Embryonic facial prominence (tissue), 1 donor: ENCODE results near the gene TTI1.

Source experiments
- DNase-seq: peaks from one replicate; pipeline ENCODE4 v3.0.0-alpha.2; 2016; ENCODE audit errors: extremely low spot score

The TTI1 gene

DNA sequence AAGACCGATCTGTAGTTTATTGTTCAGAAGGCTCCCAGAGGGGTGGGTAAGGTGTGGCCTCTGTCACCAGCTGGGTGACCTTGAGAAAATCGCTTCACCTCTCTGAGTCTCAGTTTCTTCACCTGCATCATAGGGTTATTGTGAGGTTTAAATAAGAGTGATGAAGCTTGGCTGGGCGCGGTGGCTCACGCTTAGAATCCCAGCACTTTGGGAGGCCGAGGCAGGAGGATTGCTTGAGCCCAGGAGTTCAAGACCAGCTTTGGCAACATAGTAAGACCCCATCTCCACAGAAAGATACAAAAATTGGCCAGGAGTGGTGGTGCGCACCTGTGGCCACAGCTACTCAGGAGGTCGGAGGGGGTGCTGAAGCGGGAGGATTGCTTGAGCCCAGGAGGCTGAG, 94.3 kb downstream of the TTI1 start:
- no peak for DNase-seq

DNA sequence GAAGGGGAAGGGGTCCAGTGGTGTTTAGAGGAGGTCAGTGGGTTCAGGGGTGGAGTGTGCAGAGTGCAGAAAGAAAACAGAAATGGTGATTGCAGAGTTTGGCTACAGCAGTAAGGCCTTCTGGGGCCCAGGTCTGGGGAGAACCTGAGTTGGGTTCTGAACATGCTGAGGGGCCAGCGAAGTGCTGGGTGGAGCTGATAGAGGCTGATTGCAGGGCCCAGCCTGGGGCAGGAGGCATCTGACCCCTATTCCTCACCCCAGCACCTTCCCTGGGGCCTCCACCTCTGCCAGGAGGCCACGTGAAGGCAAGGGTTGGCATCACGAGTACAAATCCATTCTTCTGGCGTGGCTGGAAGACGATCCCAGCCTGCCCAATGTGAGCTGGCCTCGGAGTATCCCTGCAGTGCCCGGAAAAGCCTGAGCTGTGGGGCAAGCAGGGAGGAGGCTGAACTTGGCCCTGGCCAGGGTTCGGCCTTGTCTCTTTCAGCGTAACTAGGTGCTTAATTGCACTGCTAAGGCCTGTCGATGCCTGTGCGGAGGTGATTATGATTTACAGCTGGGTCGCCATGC, 95.0 kb downstream of the TTI1 start:
- no peak for DNase-seq

GRCh38 chr20:37937686-37938085, 95.6 kb downstream of the TTI1 start:
- no peak for DNase-seq

DNA sequence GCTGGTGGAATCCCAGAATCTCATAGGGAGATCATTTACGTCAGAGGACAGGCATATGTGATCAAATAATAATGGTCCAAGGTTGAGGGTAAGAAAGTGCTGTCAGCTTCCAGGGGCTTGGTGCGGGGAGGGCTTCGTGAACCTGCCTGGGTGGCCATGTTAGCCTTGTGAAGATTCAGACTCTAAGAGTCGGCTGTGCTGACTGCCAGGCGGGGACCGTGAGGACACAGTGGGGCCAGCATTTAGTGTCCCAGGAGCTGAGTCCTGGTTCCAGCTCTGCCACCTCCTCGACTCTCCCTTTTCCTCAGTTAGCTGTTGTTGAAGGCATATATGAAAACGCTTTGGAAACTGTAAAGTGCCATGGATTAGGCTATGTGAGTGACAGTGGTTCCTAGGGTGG, 96.8 kb downstream of the TTI1 start:
- no peak for DNase-seq

DNA sequence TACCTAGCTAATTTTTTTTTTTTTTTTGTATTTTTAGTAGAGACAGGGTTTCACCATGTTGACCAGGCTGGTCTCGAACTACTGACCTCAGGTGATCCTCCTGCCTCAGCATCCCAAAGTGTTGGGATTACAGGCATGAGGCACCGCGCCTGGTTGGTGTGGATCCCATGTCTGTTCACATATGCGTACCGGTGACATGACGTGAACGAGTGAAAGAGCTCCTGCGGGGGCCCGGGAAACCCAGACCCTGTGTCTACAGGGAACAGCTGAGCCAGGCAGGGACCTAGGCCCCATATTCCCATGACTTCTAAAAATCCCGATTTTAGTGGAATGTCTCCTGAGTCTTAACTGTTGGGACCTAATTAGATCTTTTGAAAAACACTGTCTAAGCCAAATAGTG, 97.2 kb downstream of the TTI1 start:
- no peak for DNase-seq

- DNase-seq = no peak
Measured at GRCh38 chr20:37935435-37935834, 97.8 kb downstream of the TTI1 start.

DNA sequence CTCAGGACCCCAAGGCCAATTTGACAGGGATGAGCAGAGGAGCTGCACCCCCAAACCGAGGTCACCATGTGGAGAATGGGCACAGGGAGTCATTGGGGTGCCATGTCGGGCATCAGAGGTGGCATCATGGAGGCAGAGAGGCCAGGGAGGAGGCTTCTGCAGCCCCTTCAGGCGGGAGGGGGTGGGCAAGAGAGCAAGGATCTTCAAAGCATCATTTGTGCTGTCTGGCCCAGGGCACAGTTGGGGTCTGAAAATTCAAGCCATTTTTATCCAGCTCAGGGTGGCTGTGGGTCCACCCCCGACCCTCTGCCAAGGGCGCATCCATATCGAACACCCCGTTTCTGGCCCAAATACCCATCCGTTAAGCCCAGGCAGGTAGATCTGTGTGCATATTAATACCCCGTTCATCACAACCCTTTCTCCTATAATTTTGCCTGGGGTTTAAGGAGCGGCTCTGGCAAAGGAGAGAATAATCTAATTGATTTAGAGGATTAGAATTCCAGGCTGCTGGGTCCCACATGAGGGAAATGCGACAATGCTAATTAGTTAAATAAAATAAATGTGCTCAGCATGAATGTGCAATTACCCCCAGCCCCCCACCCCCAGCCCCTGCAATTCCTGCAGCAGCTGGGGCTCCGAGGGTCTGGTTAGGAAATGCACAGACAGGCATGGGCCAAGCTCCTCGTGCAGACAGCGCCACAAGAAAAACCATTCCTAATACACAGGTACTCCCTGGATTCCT, 98.5 kb downstream of the TTI1 start:
- DNase-seq = no peak

GRCh38 chr20:37933786-37934633, 99.2 kb downstream of the TTI1 start:
- no peak for DNase-seq
